K562 (cell line): ENCODE data around the gene KCNC3. TPM values are rescaled to one million over a fixed set of nuclear protein-coding genes. Genes with fewer than 3 reads are reported as not detected.

ENCODE experiments used
- ATAC-seq: fragments of 200-7000 bp; cut with Tn5 transposase; 3 replicates; pipeline ENCODE4 v1.9.1; 2020; ENCODE audit warnings: moderate library complexity
- BruUV-seq: library from RNA; stranded (reverse); fragments of 400-500 nt; replicated peaks from 2 replicates; lab custom pipeline; 2021; lab: Mats Ljungman, UMichigan
- CTCF ChIA-PET: fragments of 300-600 bp; formaldehyde crosslinking; extraction: SDS; loops from one replicate; lab custom pipeline; 2021; ENCODE audit warnings: low intra/inter-chr PET ratio; lab: Yijun Ruan, JAX
- POLR2A ChIA-PET: fragments of 300-600, 350-650 bp; sonication (Branson Sonifier 250); formaldehyde crosslinking; extraction: SDS; loops from one replicate; lab custom pipeline; 2021; ENCODE audit warnings: antibody characterized with exemption, inconsistent platforms; lab: Yijun Ruan, JAX
- DNase-seq, 4 experiments: peaks; one replicate each; pipeline versions ENCODE4 v3.0.0 to v3.0.0-alpha.2; 2011 to 2018; ENCODE audit warnings: low spot score in 3 of 4, mixed read lengths in 3 of 4; ENCODE audit errors: extremely low read depth in 1 of 4
- FAIRE-seq: peaks from 2 replicates; lab custom pipeline; 2011; peaks lifted over from hg19 to GRCh38; lab: Jason Lieb, UNC
- H2AFZ ChIP-seq: 2 replicates; pipeline ENCODE4 v1.6.0; 2011; ENCODE audit warnings: low read depth, low read length, control low read depth, inconsistent platforms
- H3K27ac ChIP-seq: fragments of 200-600 bp; 3 replicates; pipeline ENCODE4 v1.8.0; 2011; ENCODE audit warnings: low read depth, mild to moderate bottlenecking, control low read depth, inconsistent platforms, low read length, moderate library complexity, mixed read lengths; ENCODE audit errors: extremely low read depth
- H3K27me3 ChIP-seq, 2 experiments: fragments of 300-600 bp in 1 of 2; 2 replicates in 1 of 2; 3 replicates in 1 of 2; pipeline versions ENCODE4 v1.6.0 to v1.8.0; 2011; ENCODE audit warnings: inconsistent platforms in 2 of 2, low read length in 2 of 2, mild to moderate bottlenecking in 1 of 2, mixed read lengths in 1 of 2, moderate library complexity in 1 of 2; ENCODE audit not compliant: control insufficient read depth in 2 of 2, insufficient read depth in 2 of 2
- H3K36me3 ChIP-seq: fragments of 300-600 bp; 3 replicates; pipeline ENCODE4 v1.8.0; 2011; ENCODE audit warnings: mild to moderate bottlenecking, low read length, inconsistent platforms; ENCODE audit not compliant: control insufficient read depth, insufficient read depth
- H3K4me1 ChIP-seq, 2 experiments: fragments of 200-600 bp in 1 of 2; replicated peaks in 1 of 2; 2 replicates in 1 of 2; 3 replicates in 1 of 2; pipeline versions ENCODE4 v1.5.1 to v1.8.0; 2011; ENCODE audit warnings: inconsistent platforms in 2 of 2, low read length in 2 of 2, mild to moderate bottlenecking in 1 of 2, mixed read lengths in 1 of 2, moderate library complexity in 1 of 2; ENCODE audit not compliant: control insufficient read depth in 2 of 2, insufficient read depth in 2 of 2
- H3K4me2 ChIP-seq: 2 replicates; pipeline ENCODE4 v1.6.1; 2011; ENCODE audit warnings: low read length, control low read depth, inconsistent platforms, mixed read lengths; ENCODE audit not compliant: insufficient read depth
- H3K4me3 ChIP-seq: fragments of 200-600 bp; sonication (generic), shearing (Covaris generic); 2 replicates; pipeline ENCODE4 v1.5.1; 2016; ENCODE audit warnings: control low read depth, inconsistent platforms
- H3K79me2 ChIP-seq: fragments of 200-600 bp; 3 replicates; pipeline ENCODE4 v1.8.0; 2011; ENCODE audit warnings: low read length, inconsistent platforms; ENCODE audit not compliant: control insufficient read depth, insufficient read depth
- H3K9ac ChIP-seq, 2 experiments: 2 replicates each; pipeline versions ENCODE4 v1.6.0 to v1.6.1; 2011; ENCODE audit warnings: low read depth in 2 of 2, low read length in 2 of 2, control low read depth in 1 of 2, inconsistent platforms in 1 of 2, mild to moderate bottlenecking in 1 of 2, mixed read lengths in 1 of 2; ENCODE audit not compliant: insufficient read depth in 1 of 2
- H3K9me1 ChIP-seq: one replicate; pipeline ENCODE4 v1.6.0; 2011; ENCODE audit warnings: inconsistent platforms, mild to moderate bottlenecking, low read length, moderate library complexity; ENCODE audit not compliant: control insufficient read depth, insufficient read depth
- H3K9me3 ChIP-seq: replicated peaks from 2 replicates; pipeline ENCODE4 v1.5.1; 2011; ENCODE audit warnings: low read depth, low read length, inconsistent platforms; ENCODE audit not compliant: control insufficient read depth, insufficient read depth
- H4K20me1 ChIP-seq: replicated peaks from 2 replicates; pipeline ENCODE4 v1.6.1; 2011; ENCODE audit warnings: low read length, inconsistent platforms, mixed read lengths; ENCODE audit not compliant: control insufficient read depth, insufficient read depth
- MTA1 ChIP-seq: fragments of 450-650 bp; IDR thresholded peaks from 2 replicates; pipeline ENCODE4 v1.6.1; 2017; ENCODE audit warnings: borderline replicate concordance
- ZNF76 ChIP-seq: fragments of 250-450 bp; sonication (Bioruptor Pico); IDR thresholded peaks from 2 replicates; pipeline ENCODE4 v1.4.0; 2020; ENCODE audit warnings: mild to moderate bottlenecking, moderate library complexity, borderline replicate concordance
- ZSCAN32 ChIP-seq: fragments of 450-650 bp; formaldehyde crosslinking; IDR thresholded peaks from 2 replicates; pipeline ENCODE4 v1.4.0; 2020; ENCODE audit warnings: mild to moderate bottlenecking, moderate library complexity
- WGBS: fragments of 100-300 bp; shearing (Covaris generic); methylation state at CpG from one replicate; pipeline ENCODE4 v1.1.6; 2016; ENCODE audit warnings: low coverage, mixed read lengths; ENCODE audit not compliant: insufficient coverage; ENCODE audit errors: missing lambda C conversion rate; 5-methylcytosine and 5-hydroxymethylcytosine counted together
- in situ Hi-C: fragments of 300-500 bp; cut with MboI; formaldehyde crosslinking; loops from 4 replicates; pipeline ENCODE4 v1.15.0; 2018; ENCODE audit warnings: inconsistent platforms, mixed read lengths
- intact Hi-C: fragments of 100-400 bp; cut with micrococcal nuclease; formaldehyde crosslinking; loops from 2 replicates; pipeline ENCODE4 v1.14.2; 2022
- polyA plus RNA-seq, 8 experiments: library from polyadenylated mRNA; depleted of rRNA in 4 of 8; stranded (reverse) in 5 of 8; unstranded in 3 of 8; fragments of >200 nt; fragmentation: Nextera tagmentation in 2 of 8; fragmentation: Illumina TruSeq in 1 of 8; extraction: Ambion mirVana in 2 of 8; extraction: Trizol in 1 of 8; gene quantifications; 2 replicates each; pipeline versions ENCODE4 v1.2.1 to v1.2.3, GENCODE V29; 2011 to 2014; ENCODE audit warnings: inconsistent platforms in 1 of 8, missing spikeins in 1 of 8
- total RNA-seq, 7 experiments: library from RNA; depleted of rRNA in 6 of 7; stranded (reverse); fragments of >200 nt in 6 of 7; fragmentation: Illumina TruSeq in 2 of 7; extraction: Trizol in 2 of 7; gene quantifications; 2 replicates each; pipeline versions ENCODE4 v1.2.1 to v1.2.3, GENCODE V29; 2011 to 2021; ENCODE audit warnings: low replicate concordance in 1 of 7
- TF ChIP-seq, protein P1 (sequence below): fragments of 450-650 bp; IDR thresholded peaks from 2 replicates; pipeline ENCODE4 v1.6.1; 2018; ENCODE audit not compliant: partially characterized antibody
- TF ChIP-seq, protein P2 (sequence below): IDR thresholded peaks from 2 replicates; pipeline ENCODE4 v1.6.1; 2016; ENCODE audit warnings: missing genetic modification characterization, missing compliant biosample characterization

Gene KCNC3
- total and polyA plus RNA-seq, 9 of the 15 experiments (the other 6 are each of a cell fraction or from before 2014, with no cell fraction given) = 0.03 to 26.2 (median 2.0) TPM

DNA sequence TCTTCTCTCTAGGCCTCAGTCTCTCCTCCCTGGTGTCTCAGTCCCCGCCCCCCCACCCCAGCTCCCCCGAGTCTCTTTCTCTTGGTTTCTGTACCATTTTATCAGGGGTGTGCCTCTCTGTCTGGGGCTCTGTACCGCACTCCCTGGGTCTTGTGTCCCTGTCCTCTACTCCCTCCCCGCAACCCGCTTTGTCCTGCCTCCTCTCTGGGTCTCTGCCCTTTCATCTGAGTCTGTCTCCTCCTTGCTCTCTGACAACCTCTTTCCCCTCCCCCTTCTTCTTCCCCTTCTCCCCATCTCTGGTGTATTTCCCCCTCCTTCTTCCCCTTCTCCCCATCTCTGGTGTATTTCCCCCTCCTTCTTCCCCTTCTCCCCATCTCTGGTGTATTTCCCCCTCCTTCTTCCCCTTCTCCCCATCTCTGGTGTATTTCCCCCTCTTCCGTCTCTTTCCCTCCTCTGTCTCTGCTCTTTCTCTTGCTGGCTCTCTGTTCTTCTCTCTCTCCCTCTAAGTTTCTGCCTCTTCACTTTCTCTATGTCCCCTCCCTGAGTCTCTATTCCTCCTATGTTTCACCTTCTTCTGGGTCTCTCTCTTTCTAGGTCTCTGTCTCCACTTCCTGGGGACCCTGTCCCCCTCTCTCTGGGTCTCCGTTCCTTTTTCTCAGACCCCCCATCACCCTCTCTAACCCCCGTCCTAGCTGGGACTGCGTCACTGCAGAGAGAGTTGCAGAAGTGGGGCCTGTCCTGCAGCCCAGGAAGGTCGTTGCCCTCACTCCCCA, 2.2 kb upstream of the KCNC3 start:
- intact Hi-C loops = no loop called here
- no peak for ATAC-seq
- CTCF ChIA-PET = interaction anchor here (0.6 kb wide), 1 partner anchor 79 kb away, joined by 3 read pairs; no protein-coding TSS in a partner anchor

More for the DNA sequence above, 2.2 kb upstream of the KCNC3 start:
- Histone ChIP-seq H3K4me1 (peaks cover 49 to 77% of the 10 kb centered on the region in 2 experiments), H3K9me1 (no peaks in the 10 kb centered on the region), H3K79me2 (peaks cover 41% of the 10 kb centered on the region), H4K20me1 (peaks cover 15% of the 10 kb centered on the region), H2AFZ (no peak overlapping the region), H3K9ac (peak overlapping the region in 1 of 2 experiments; percentile 71; a peak in 2 of 4 replicates), H3K4me2 (peak overlapping the region; percentile 89), H3K27ac (peak overlapping the region; percentile 6; the same call in 1 of the 3 replicates), H3K4me3 (peak overlapping the region; percentile 42), H3K36me3 (no peaks in the 10 kb centered on the region; the same call in 2 of the 3 replicates), H3K9me3 (no peaks in the 10 kb centered on the region), H3K27me3 (no peaks in the 10 kb centered on the region)
- WGBS = 26% methylated on average over 7 of the region's 10 CpGs
- POLR2A ChIA-PET = interaction anchor here (0.6 kb wide), 1 partner anchor 120 kb away, joined by 3 read pairs; no protein-coding TSS in a partner anchor
- BruUV-seq = no TSS peak
- TF ChIP-seq, protein P1, sequence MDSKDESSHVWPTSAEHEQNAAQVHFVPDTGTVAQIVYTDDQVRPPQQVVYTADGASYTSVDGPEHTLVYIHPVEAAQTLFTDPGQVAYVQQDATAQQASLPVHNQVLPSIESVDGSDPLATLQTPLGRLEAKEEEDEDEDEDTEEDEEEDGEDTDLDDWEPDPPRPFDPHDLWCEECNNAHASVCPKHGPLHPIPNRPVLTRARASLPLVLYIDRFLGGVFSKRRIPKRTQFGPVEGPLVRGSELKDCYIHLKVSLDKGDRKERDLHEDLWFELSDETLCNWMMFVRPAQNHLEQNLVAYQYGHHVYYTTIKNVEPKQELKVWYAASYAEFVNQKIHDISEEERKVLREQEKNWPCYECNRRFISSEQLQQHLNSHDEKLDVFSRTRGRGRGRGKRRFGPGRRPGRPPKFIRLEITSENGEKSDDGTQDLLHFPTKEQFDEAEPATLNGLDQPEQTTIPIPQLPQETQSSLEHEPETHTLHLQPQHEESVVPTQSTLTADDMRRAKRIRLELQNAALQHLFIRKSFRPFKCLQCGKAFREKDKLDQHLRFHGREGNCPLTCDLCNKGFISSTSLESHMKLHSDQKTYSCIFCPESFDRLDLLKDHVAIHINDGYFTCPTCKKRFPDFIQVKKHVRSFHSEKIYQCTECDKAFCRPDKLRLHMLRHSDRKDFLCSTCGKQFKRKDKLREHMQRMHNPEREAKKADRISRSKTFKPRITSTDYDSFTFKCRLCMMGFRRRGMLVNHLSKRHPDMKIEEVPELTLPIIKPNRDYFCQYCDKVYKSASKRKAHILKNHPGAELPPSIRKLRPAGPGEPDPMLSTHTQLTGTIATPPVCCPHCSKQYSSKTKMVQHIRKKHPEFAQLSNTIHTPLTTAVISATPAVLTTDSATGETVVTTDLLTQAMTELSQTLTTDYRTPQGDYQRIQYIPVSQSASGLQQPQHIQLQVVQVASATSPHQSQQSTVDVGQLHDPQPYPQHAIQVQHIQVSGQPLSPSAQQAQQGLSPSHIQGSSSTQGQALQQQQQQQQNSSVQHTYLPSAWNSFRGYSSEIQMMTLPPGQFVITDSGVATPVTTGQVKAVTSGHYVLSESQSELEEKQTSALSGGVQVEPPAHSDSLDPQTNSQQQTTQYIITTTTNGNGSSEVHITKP = peak; percentile 89
- TF ChIP-seq ZNF76 (0 out of 2 replicates have a peak, but pooled peaks have one; percentile 39), MTA1 (0 out of 2 replicates have a peak, but pooled peaks have one; percentile 17), ZSCAN32 (CRISPR knock-in tag) (no peak)
- TF ChIP-seq, protein P2, sequence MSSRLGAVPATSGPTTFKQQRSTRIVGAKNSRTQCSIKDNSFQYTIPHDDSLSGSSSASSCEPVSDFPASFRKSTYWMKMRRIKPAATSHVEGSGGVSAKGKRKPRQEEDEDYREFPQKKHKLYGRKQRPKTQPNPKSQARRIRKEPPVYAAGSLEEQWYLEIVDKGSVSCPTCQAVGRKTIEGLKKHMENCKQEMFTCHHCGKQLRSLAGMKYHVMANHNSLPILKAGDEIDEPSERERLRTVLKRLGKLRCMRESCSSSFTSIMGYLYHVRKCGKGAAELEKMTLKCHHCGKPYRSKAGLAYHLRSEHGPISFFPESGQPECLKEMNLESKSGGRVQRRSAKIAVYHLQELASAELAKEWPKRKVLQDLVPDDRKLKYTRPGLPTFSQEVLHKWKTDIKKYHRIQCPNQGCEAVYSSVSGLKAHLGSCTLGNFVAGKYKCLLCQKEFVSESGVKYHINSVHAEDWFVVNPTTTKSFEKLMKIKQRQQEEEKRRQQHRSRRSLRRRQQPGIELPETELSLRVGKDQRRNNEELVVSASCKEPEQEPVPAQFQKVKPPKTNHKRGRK (tag) = peak; percentile 75
- in situ Hi-C loops = loop anchor here (10.0 kb wide), 1 partner anchor 1217 kb away; the partner anchor contains the start of genes C19orf73, LIN7B and PPFIA3
- DNase-seq = peak in 1 of 4 experiments; percentile 56
- peak; percentile 32 for FAIRE-seq
